NCI-H1105 (cell line): ENCODE results near the gene ATG2A.
A peak's percentile ranks its signal among the peaks of the same experiment; 100 is the strongest.

Experiments
- DNase-seq: peaks from one replicate; lab custom pipeline; 2025; lab: John Stamatoyannopoulos, UW

ATG2A gene

DNA sequence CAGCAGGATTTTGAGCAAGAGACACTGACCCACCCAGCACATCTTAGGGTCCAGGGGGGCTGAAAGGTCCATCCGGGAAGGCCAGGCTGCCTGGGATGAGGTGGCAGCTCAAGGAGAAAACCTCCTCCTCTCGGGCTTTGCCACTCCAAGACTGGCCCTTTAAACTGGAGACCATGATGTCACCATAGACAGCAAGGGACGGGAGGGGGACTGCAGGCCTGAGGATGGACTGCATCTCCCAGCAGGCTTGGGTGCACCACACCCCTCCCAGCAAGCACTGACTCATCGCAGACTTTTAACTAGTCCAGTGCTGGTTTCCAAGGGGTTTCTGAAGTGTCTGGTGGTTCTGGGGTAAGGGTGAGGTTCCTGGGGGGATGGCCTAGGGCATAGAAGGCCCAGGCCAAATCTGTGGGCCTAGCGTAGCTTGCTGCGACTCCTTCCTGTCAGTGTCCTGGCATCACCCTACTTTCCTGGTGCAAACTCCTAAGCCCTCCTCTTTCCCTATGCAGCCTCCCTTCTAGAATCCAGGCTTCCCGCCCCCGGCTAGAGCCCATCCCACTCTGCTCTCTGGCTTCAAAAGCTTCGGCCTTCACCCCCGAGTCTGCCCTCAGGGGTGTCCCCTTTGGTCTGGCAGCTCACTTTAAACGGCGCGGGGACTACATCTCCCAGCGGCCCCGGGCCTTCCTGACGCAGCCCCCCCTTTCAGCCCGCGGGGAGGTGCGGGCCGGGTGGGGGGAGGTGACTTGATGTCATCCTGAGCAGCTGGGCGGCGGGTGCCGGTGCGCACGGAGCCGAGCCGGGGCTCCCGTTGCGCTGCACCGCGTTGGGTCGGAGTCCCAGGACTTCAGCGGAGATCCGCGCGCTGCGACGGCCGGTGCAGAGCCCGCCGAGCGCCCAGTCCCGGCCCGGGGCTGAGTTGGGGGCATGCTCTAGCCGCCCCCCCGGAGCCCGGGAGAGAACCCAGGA, 7.2 kb upstream of the ATG2A start, which contains the start of gene PPP2R5B:
PPP2R5B (plus strand) TSS at position 746 of the 966 bp plus-strand sequence. CDS start 1,046 bp downstream, outside the sequence.
- DNase-seq, result peak; percentile 81

DNA sequence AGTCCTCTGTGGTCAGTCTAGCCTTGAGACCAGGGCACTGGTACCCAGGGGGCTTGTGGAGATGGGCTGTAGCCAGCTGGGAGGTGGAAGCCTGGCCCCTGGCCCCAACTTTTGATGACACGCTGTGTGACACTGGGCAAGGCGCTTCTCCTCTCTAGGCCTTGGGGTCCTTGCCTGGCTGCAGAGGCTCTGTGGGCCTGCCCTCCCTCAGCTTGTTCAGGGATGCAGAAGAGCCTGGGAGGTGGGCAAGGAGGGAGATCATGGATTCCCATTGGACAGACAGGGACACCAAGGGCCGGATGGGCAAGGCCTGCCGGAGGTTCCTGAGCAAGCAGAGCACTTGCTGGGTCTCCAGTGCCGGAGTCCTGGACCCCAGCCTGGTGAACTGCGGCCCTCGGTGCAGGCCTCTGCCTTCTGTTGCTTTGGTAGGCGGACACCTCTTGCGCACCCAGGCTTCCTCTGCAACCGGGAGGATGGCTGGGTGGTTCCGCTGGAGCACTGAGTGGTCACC, 6.2 kb upstream of the ATG2A start:
- DNase-seq, result no peak

DNA sequence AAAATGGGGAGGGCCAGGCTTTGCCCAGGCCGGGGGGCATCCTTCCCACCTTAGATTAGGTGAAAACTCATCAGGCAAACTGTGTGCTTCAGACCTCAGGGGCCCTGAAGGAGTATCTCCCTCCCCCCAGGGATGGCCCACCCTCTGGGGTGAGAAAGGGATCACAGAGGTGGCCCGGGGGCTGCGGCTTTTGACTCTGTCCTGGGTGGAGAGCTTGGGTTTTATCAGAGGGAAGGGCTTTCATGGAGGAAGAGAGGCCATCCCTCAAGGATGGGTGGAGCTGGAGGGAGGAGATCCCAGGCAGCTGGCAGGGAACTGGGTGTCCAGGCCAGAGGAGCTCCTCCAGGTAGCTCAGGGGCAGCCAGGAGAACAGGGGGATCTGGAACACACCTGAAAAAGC, 4.4 kb upstream of the ATG2A start:
- no peak for DNase-seq

DNA sequence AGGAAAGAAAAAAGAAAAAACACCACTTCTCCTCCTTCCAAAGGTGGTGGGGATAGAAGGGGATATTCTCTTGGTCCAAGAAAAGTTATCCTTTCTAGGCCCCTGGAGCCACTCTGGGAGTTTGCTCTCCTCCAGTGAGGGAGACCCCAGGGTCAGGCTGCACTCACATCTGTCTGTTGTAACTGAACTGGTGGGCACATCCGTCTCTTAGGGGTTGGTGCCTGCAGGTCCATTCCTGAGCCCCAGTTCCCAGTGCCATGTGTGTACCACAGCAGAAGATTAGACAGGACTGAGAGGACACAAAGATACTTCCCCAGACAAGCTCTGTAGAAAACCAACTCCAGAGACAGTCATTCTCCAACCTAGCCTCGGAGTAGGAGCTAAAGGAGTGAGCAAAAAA, 3.1 kb upstream of the ATG2A start:
- no peak for DNase-seq

DNA sequence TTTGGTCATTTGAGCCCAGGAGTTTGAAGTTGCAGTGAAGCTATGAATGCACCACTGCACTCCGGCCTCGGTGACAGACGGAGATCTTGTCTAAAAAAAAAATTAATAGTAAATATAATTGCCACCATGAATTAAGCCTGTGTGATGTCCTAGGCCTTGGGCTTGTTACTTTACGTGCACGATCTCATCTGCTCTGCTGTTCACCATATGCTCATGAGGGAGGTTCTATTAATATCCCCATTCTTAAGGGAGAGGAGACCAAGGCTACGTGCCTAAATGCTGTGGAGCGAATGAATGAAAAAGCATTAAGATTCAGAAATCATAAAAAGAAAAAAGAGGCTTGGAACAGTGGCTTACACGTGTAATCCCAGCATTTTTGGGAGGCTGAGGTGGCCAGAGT, 2.6 kb upstream of the ATG2A start:
- DNase-seq, result no peak

DNA sequence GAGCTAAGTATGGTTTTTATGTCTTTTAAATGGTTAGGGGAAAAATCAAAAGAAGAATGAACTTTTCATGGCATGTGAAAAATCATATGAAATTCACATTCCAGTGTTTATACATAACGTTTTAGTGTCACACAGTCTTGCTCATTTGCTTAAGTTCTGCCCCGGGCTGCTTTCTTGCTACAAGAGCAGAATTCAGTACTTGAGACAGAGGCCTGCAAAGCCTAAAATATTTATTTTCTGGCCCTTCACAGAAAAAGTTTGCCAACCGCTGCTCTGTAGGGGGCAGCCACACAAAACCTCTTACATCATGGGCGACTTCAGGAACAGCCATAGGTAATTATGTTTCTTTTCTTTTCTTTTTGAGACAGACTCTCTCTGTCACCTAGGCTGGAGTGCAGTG, 1.0 kb upstream of the ATG2A start:
- no peak for DNase-seq

DNA sequence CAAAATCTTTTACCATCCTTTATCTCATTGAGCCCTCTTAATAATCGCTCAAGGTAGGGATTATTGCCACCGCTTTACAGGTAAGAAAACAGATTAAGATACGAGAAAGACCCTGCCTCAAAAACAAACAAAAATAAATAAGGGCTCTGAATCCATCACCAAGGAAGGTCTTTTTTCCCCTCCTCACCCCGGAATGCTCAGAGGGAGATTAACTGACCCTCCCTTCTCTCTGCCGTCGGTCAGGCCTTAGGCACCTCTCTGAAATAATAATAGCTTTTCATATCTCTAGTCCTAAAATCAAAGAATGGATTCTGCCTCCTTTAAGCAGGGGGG, 620 bp upstream of the ATG2A start:
- no peak for DNase-seq

DNA sequence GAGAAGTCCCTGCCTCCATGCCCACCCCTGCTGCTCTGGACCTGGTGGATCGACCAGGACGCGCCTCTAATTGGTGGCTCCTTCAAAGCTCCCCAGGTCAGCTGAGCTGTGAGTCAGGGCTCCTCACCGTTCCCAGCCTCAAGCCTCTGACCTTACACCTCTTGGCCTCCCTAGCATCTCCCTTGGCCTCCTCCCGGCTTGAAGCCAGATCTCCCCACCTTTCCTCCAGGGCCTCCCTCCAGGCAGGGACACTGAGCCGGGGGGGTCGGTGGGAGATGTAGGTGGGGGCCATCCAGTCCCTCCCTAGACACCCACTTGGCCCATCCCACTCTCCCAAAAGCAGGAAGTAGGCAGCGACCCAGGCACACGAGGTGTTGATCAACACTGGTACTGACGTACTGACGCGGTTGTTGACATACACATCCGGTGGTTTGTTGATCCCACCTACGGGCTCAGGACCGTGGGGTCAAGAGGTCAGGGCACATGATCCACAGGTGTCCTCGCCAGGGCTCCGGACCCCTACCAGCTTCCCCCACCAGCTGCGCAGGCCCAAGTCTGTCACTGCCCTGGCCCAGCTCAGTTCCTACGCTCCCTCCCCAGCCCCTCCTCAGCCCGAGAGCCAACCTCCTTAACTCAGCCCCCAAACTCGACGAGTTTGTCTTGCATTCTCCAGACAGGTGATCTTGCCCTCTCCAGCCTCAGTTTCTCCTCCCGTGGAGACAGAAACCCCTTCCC, 802 bp downstream of the ATG2A start:
- no peak for DNase-seq

DNA sequence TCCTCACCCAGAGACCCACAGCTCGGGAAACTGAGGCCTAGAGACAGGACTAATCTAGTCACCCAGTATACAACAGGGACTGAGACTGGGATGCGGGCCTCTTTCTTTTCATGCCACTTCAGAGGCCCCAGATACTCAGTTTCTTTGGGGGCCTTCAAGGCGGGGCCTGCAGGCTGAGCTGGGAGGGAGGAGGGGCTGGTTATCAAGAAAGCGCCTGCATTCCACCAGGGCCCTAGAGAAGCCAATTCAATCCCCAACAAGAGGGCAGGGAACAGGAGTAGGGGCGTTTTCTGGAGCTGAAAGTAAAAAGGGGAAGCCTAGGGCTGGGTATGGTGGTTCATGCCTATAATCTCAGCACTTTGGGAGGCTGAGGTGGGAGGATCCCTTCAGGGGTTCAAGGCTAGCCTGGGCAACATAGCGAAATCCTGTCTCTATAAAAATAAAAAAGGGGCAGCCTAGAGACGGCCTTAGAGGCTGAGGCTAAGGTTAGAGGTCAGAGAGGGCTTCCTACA, 1.6 kb downstream of the ATG2A start:
- DNase-seq, result no peak

DNA sequence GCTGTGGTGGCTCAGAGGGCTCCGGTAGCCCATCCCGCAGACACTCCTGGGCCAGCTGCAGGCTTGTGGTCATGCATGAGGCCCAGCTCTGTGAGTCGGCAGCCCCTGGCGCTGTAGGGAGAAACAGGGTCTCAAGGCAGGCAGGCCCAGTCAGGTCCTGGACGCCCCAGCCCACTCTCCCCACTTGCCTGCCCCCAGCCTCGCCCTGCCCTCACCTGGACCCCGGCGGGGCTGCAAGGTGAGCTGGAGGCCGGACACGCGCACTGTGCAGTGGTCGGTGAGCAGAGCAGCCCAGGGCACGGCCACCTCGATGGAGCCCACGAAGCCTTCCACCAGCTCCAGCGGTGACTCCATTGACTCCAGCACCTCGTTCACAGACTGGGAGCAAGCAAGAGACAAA, 2.9 kb downstream of the ATG2A start:
- no peak for DNase-seq

DNA sequence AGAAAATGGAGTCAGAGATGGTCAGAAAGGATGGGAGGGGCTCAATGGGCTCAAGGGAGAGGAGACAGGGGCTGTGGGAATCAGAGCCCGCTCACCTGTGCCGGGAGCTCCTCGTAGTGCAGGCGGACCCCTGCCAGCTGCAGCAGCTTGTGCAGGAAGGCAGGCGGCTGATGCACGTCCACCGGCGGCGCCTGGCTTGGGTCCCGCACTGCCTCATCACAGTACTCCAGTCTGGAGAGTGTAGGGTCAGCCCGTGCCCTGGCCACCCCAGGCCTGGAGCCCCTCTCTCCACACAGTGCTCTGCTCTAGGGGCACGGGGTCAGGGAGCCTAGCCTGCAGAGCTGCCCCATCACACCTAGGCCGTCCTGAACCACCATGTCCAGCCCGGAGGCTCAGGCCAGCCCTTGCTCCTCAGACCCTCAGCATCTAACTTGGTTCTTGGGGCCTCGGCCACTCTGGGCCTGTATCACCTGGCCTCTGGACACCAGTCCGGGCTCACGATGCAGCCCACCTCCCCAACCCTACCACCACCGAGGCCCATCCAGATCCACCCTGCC, 3.8 kb downstream of the ATG2A start:
- DNase-seq, result no peak

DNA sequence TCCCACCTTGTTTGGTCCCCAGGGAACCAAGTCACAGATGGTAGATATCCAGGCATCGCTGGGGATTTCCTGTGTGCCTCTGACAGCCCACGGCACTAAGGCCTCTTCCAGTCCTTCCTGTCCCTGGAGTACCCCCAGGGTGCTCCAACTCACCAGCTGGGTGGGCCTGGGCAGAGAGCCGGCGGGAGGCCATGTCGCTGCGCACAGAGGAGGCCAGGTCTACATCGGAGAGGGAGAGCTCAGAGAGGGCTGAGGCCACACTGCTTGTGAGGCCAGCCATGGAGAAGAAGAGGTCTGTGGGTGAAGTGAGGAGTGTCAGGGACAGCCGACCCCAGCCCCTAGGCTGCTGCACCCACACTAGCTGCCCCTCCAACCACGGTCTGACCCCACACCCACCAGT, 5.3 kb downstream of the ATG2A start:
- DNase-seq, result no peak

DNA sequence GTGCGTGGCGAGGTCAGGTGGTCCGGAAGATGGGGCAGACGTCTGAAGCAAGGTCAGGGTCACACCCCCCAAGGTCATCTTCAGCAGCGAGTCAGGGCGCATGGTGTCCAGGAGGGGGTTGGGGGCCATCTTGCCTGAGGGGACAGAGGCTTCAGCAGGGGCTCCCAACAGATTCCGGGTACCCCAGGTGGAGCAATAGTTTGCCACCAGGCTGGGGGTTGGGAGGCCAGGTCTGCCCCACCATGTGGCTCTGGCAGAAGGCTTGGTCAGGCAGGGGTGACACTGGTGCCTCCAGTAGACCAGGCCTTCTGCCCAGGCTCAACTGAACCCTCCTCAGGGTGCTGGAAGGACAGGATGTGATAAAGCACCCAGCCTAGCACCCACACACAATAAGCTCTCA, 5.9 kb downstream of the ATG2A start:
- DNase-seq, result no peak

DNA sequence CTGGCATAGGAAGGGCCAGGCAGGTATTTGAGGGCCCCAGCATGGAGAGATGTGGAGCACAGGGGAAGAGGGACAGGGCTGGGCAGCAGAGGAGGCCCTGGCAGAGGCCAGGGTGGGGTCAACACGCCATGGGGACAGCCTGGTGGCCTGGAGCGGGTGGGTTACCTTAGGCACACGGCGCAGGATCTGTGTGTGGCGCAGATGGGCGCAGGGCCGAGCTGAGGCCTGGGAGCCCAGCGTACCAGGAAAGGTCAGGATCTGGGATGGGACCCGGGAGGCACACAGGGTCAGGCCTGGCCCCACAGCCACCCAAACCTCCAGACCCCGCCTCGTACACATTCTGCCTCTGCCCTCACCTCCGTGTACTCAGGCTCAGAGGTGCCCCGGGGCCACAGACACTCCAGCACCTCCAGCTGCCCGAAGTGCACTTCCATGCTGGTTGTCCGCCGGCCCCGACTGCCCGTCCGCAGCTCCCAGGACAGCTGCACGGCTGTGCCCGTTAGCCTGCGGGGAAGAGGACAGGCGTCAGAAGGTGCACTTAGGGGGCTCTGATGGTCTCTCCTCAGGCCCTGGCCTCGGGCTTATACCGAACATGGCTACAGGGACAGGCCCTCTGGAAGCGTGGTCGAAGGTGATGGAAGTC, 6.4 kb downstream of the ATG2A start:
- no peak for DNase-seq

DNA sequence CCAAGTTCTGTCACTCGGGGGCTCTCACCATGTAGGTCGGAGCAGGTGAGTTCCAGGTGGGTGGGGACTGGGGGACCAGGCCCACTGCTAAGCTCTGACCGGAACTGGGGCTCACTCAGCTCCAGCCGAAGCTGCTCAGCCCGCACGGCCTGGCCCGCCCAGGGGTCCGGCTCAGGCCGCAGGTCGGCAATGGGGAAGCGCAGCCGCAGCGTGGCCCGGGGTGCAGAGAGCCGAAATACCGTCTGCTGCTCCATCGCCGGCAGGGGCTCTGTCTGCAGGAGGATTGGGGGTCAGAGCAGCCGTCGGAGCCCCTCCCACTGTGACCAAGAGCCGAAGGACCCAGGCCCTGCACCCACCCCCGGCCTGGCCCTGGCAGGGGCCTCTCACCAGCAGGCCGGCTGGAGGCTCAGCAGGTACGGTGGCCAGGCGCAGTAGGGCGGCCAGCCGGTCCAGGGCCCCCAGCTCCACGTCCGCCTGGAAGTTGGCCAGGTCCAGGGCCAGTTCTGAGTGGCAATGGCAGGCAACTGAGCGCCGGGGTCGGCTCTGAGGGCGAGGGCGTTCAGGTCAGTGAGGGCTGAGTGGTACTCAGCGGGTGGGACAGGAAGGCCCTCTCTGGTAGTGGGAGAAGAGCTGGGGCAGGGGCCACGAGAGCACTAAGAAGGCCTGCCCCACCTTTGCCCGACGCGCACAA, 7.2 kb downstream of the ATG2A start:
- DNase-seq, result no peak

DNA sequence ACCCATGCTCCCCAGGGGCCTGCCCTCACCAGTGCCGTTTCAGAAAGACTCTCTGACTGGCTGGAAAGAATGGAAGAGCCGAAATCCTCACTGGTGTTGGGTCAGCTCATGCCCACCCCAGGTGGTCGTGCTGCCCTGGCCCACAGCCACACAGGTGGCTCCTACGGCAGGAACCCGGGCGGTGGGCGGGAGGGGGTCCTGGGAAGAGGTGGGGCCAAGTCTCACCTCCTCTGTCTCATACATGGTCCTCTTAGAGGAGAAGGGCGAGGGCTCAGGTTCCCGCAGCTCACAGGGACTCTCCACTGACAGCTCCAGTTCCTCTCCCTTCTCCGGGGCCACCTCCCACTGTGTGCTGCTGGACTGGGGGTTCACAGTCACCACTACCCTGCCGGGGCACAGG, 8.2 kb downstream of the ATG2A start:
- DNase-seq, result no peak

DNA sequence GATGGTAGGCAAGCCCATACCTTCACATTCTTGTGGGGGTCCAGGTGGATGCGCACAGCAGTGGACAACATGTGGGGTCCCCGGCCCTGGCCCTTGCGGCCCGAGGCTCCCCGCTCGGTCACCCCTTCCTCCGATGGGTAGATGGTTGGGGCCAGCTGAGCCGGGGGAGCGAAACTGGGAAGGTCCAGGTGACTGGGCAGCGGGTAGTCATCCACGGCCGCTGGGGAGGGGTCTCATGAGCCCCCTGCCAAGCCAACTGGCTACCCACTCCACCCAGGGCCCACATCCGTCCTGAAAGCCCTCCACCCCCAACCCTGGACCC, 10.7 kb downstream of the ATG2A start:
- no peak for DNase-seq

DNA sequence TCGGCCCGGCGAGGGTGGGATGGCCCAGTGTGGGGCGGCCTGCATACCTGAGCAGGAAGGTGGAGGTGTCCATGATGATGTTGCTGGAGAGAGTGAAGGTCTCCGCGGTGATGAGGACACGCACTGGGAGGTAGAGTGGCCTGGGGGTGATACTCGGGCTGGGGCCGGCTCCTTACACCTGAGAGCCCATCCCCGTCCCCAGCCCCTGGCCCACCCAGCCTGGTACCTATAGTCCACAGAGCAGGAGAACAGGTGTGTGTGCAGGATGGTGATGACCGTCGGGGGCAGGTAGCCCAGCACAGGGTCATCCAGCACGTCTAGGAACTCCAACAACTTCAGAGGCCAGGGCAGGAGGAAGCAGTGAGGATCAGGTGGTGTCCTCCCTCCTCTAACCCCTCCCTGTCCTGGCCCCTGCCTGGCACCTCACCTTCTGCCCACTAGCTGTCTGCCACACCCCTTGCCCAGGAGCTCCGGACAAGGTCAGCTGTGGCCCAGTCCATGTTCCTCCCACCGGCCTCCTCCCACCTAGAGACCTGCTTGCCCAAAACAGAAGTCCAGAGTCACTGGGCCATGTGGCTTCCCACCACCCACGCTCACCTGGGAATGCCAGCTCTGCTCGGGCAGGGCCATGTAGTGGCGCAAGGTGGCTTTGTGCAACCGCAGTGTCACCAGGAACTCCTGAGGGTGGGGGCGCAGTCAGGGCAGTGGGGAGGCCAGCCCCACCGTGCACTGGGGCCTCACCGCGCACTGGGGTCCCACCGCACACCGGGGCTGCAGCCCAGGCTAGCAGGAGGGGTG, 11.3 kb downstream of the ATG2A start:
- DNase-seq, result no peak

DNA sequence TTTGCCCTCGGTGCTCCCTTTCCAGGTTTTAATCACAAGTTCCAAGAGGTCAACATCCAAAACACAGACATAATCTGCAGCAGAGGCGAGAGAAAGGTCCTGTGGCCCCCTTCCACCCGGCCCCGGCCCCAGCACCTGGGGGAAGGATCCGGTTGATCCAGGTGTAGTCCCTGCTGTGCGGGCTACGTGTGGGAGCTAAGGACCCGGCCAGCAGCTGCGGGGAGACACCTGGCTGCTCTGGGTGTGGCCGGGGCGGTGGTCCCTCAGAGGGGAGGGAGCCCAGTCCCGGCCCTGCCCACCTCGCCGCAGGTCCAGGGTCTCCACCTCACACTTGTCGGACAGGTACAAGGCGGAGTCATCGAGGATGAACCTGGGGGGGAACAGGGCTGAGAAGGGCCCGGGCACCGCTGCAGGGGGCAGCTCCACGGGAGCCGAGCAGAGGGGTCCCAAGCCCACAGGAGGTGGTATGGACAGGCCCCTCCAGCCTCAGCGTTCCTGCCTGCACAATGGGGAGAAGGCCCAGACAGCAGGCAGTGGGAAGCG, 13.6 kb downstream of the ATG2A start:
- no peak for DNase-seq

DNA sequence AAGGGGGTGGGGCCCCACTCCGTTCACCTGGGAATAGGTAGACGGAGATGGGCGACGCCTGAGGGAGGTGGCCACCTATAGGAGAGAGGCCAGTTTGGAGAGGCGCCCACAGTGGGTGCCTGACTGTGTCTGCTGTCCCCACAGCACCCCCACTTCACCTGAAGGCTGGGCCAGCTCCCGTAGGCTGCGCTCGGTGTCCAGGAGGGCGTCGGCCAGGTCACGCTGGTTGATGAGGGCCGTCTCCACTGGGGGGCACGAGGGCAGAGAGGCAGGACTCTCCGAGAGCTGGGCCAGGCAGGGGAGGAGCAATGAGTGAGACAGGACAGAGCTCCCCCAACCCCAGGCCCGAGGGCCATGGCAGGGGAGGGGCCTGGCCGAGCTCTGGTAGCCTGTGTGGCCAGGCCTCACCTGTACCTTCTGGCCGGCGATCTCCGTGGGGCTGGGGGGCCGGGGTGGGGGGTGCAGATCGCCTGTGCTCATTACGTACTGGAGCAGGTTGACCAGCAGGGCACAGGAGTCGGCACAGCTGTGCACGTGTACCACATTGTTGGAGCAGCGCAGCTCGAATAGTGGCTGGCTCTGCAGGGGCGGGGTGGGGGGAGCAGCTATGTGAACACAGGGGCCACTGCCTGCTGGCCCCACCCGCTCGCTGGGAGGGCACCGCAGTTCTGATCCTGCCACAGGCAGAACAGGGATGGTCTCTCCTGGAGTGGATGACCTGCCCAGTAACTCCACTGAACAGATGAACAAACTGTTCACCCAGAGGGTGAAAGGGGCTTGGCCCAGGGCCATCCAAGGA, 14.7 kb downstream of the ATG2A start:
- DNase-seq, result no peak
